RWPE1 (cell line): ENCODE results near the gene CRLF1.

Source experiments
- CTCF ChIA-PET: fragments of 350-600 bp; sonication (Branson Sonifier 250); formaldehyde crosslinking; extraction: SDS; loops from one replicate; lab custom pipeline; 2021; lab: Yijun Ruan, JAX
- POLR2A ChIA-PET: fragments of 400-600 bp; formaldehyde crosslinking; extraction: SDS; loops from one replicate; lab custom pipeline; 2020; ENCODE audit warnings: antibody characterized with exemption; ENCODE audit not compliant: low non-redundant PET; lab: Yijun Ruan, JAX
- DNase-seq: peaks from one replicate; pipeline ENCODE4 v3.0.0; 2012; ENCODE audit warnings: low spot score
- H3K27ac ChIP-seq: fragments of 450-650 bp; 2 replicates; pipeline ENCODE4 v1.5.1; 2017
- CTCF ChIP-seq: fragments of 450-650 bp; conservative IDR thresholded peaks from 2 replicates; pipeline ENCODE4 v1.5.1; 2017; ENCODE audit warnings: low read depth, mild to moderate bottlenecking

CRLF1 gene, protein sequence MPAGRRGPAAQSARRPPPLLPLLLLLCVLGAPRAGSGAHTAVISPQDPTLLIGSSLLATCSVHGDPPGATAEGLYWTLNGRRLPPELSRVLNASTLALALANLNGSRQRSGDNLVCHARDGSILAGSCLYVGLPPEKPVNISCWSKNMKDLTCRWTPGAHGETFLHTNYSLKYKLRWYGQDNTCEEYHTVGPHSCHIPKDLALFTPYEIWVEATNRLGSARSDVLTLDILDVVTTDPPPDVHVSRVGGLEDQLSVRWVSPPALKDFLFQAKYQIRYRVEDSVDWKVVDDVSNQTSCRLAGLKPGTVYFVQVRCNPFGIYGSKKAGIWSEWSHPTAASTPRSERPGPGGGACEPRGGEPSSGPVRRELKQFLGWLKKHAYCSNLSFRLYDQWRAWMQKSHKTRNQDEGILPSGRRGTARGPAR

GRCh38 chr19:18606281-18607225, at the start of gene CRLF1:
CRLF1 (minus strand) TSS chr19:18606799; CDS start chr19:18606656, 143 bp downstream.
- CTCF ChIA-PET = interaction anchor here (1.0 kb wide), 3 partner anchors 25 to 241 kb away, joined by 3 to 5 read pairs (median 4); no protein-coding TSS in a partner anchor
- no peak for DNase-seq

DNA sequence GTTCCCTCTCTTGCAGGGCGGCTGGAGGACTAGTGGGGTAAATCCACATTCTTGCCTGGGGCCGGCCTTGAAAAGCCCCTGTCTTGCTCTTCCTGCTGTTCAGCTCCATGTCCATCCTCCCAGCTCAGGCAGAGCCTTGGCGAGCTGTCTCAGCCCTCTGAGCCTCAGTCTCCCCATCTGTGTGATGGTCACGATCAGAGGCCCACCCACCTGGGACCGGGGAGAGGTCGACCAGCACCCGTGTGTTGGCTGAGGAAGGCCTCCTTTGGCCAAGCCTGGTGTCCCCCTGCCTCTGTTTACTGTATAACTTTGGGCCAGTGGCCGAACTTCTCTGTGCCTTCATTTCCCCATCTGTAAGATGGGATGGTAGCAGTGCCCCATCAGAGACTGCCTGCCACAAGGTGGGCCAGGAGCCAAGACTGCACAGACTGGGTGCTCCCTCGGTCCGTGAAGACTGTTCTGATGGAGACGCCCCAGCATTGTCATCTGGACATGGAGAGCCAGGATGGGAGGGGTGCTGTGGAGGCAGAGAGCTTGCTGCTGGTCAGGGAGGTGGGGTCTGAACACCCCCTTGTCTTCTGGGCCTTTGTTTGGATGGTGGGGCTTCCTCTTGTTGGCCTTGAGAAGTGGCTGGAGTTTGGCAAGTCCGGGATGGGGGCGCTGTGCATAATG, 48.7 kb upstream of the CRLF1 start:
- ChIA-PET CTCF (interaction anchor here (0.5 kb wide), 1 partner anchor 32 kb away, joined by 3 read pairs; no protein-coding TSS in a partner anchor), POLR2A (no interaction called here)
- DNase-seq = no peak
- H3K27ac ChIP-seq = no peak overlapping the region
- TF ChIP-seq CTCF = no peak

More at GRCh38 chr19:18606281-18607225, at the start of gene CRLF1:
- TF ChIP-seq CTCF = no peak
- POLR2A ChIA-PET = no interaction called here
- peak within 1 kb of the TSS; percentile 10; the same call in 1 of the 2 replicates for H3K27ac ChIP-seq

DNA sequence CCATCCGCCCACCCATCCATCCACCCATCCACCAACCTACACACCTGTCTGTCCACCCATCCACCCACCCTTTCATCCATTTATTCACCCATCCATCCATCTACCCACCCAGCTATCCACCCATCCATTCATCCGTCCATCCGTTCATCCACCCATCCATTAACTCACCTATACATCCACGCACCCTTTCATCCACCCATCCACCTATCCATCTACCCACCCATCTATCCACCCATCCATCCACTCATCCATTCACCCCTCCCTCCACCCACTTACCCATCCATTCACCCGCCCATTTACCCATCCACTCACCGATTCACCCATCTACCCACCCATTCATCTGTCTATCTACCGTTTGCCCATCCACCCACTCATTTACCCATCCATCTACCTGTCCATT, 47.9 kb upstream of the CRLF1 start:
- TF ChIP-seq CTCF = no peak
- no peak for DNase-seq
- H3K27ac ChIP-seq = no peak overlapping the region
- CTCF ChIA-PET = interaction anchor here (0.6 kb wide), 1 partner anchor 138 kb away, joined by 3 read pairs; no protein-coding TSS in a partner anchor
- POLR2A ChIA-PET = no interaction called here

DNA sequence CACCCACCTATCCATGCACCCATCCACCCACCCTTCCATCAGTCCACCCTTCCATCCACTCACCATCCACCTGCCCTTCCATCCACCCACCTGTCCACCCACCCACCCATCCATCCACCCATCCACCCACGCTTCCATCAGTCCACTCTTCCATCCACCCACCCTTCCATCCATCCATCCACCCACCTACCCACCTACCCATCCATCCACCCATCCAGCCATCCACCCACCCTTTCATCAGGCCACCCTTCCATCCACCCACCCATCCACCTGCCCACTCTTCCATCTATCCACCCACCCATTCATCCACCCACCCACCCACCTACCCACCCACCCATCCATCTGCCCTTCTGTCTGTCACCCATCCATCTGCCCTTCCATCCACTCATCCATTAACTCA, 47.3 kb upstream of the CRLF1 start:
- ChIA-PET POLR2A (no interaction called here), CTCF (no interaction called here)
- TF ChIP-seq CTCF = no peak
- H3K27ac ChIP-seq = no peak overlapping the region
- no peak for DNase-seq

GRCh38 chr19:18651733-18652132, 45.1 kb upstream of the CRLF1 start:
- H3K27ac ChIP-seq = peak overlapping the region; percentile 66
- POLR2A ChIA-PET = no interaction called here
- CTCF ChIA-PET = interaction anchor here (0.5 to 0.7 kb wide), 2 partner anchors 64 to 125 kb away, joined by 4 to 5 read pairs; no protein-coding TSS in a partner anchor
- no peak for DNase-seq
- no peak for TF ChIP-seq CTCF

GRCh38 chr19:18651300-18651699, 44.7 kb upstream of the CRLF1 start:
- peak overlapping the region; percentile 66 for H3K27ac ChIP-seq
- CTCF ChIA-PET = interaction anchor here (0.5 kb wide), 1 partner anchor 125 kb away, joined by 5 read pairs; no protein-coding TSS in a partner anchor
- POLR2A ChIA-PET = no interaction called here
- no peak for TF ChIP-seq CTCF
- DNase-seq = no peak
